ENCODE data around the gene PZP.
"Not testable (repeated sequence)": the region's sequence is repeated elsewhere in the genome, so short reads cannot be mapped to it uniquely, and the experiment has no call there.

The PZP gene

GRCh38 chr12:9208229-9208628 lies at the start of gene PZP:
Gene PZP (minus strand): TSS chr12:9208395. CDS start chr12:9208341, 54 bp downstream.
- no peak for DNase-seq

GRCh38 chr12:9256758-9257405 lies 48.7 kb upstream of the PZP start:
- DNase-seq = no peak

DNA sequence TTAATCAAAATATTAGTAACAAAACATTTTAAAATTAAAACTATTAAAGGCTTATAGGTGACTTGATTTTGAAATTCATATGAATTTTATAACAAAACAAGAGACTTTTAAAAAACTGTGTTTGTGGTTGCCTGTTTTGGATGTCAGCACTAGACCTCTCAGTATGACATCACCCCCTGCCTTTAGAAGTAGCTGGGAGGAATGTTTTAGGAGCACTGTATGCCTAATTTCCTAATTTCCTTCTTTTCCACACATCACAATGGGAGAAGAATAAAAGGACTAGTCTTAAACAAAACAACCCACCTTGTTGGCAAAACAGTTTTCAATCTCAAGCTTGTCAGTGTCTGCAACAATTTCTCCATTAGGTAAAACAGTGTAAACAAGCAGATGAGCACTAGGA lies 48.1 kb upstream of the PZP start:
- DNase-seq = no peak

- DNase-seq = no peak
Observed at GRCh38 chr12:9255837-9256236, 47.6 kb upstream of the PZP start.

DNA sequence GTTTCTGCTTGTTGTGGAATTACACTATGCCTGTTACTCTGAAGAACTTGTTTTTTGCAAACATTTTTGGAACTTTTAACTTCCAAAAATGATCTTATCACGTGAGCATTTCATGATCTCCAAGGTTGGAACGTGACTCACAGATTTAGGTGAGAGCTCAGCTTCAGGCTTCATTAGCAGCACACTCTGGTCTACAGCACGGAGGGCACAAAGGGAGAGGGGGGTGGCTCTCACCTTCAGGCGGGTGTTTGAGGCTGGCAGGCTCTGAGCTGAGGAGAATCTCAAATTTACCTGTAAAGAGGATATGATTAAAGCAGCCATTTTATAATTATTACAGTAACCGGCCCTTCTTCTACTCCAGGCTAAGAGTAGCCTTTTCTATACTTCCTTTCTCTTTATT lies 45.3 kb upstream of the PZP start:
- no peak for DNase-seq

DNA sequence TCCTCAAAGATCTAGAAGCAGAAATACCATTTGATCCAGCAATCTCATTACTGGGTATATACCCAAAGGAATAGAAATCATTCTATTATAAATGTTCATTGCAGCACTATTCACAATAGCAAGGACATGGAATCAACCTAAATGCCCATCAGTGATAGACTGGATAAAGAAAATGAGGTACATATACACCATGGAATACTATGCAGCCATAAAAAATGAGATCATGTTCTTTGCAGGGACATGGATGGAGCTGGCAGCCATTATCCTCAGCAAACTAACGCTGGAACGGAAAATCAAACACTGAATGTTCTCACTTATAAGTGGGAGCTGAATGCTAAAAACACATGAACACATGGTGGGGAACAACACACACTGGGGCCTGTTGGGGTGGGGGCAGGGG lies 44.6 kb upstream of the PZP start:
- not testable (repeated sequence) for DNase-seq

DNA sequence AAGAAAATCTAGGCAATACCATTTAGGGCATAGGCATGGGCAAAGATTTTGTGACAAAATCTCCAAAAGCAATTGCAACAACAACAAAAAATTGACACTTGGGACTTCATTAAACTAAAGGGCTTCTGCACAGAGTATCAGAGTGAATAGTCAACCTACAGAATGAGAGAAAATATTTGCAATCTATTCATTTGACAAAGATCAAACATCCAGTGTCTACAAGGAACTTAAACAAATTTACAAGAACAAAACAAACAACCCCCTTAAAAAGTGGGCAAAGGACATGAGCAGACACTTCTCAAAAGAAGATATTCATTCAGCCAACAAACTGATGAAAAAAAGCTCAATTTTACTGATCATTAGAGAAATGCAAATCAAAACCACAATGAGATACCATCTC lies 44.1 kb upstream of the PZP start:
- no peak for DNase-seq

GRCh38 chr12:9248435-9248834 lies 40.2 kb upstream of the PZP start:
- no peak for DNase-seq

- peak in 6 of 14 donors; percentile 1 to 22 (median 9) for DNase-seq
Observed at GRCh38 chr12:9244894-9245293, 36.7 kb upstream of the PZP start.

DNA sequence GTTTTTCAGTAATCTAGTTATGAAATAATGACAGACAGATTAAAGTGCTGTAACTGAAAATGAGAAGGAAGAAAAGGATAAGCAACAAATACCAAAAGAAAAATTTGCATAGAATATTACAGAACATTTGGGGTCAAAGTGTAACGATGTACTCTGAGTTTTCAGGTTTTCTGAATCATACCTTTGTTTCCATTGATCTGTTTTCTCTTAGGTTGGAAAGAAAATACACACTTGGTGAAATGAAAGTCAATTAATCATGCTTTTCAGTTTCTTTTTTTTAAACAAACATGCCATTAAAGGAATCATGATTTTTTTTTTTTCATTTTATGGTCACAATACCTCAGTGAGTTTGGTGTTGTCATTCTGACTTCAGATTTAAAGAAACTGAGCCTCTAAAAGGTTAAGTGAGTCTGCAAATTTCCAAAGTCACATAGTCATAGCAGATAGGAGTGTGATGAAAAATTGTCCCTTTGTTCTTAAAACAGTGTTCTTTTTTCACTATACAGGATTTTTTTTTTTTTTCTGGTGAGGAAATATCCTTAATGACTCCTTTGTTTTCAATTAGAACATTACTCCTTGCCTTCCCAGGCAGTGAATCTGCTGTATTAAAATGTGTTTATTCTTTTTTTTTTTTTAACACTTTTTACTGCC lies 35.9 kb upstream of the PZP start:
- DNase-seq = no peak

DNA sequence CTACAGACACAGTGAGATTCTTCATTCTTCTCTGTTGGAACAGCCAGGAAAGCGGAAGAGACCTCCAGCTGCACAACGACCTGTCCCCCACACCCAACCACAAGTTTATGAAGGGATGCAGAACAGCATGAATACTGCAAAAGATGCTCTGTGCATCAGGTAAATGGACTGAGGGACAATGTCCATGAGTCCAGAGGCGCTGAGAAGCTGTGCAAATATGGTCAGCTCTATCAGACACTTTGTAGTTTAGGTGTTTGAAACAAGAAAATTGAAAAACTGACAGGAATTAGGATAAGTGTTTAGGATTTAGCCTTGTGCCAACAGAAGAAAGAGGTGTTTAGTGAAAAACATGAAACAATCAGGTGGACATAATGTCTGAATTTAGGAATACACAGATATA lies 33.1 kb upstream of the PZP start:
- DNase-seq = peak in 2 of 14 donors; percentile 2 to 5

- DNase-seq = peak in 1 of 14 donors; percentile 5
Observed at GRCh38 chr12:9240776-9241175, 32.6 kb upstream of the PZP start.

- peak in 5 of 14 donors; percentile 10 to 23 (median 12) for DNase-seq
Observed at GRCh38 chr12:9240004-9240635, 31.9 kb upstream of the PZP start.

DNA sequence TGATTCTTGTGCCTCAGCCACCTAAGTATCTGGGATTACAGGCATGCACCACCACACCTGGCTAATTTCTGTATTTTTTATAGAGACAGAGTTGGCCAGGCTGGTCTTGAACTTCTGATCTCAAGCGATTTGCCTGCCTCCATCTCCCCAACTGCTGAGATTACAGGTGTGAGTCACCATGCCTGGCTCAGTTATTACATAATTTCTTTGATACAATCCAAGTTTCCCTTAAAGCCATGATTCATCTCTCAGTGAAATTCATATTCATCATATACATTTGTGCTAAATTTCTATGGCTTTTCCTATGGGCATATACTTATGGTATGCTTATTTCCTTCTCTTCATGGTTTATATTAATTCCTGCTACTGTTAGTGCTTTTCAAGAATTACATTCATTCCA lies 29.1 kb upstream of the PZP start:
- no peak for DNase-seq

GRCh38 chr12:9235519-9235918 lies 27.3 kb upstream of the PZP start:
- no peak for DNase-seq

GRCh38 chr12:9227950-9228349 lies 19.8 kb upstream of the PZP start:
- DNase-seq = no peak

GRCh38 chr12:9223830-9224229 lies 15.6 kb upstream of the PZP start:
- DNase-seq = no peak

- DNase-seq = no peak
Observed at GRCh38 chr12:9221483-9221882, 13.3 kb upstream of the PZP start.

DNA sequence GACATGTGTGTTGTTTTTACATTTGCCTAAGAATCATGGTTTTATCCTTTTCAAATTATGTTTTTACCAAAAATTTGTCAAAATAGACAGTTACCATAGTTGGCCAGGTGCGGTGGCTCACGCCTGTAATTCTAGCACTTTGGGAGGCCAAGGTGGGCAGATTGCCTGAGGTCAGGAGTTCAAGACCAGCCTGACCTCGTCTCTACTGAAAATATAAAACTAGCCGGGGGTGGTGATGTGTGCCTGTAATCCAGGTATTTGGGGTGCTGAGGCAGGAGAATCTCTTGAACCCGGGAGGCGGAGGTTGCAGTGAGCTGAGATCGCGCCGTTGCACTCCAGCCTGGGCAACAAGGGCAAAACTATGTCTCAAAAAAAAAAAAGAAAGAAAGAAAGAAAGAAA lies 12.8 kb upstream of the PZP start:
- DNase-seq = not testable (repeated sequence)

DNA sequence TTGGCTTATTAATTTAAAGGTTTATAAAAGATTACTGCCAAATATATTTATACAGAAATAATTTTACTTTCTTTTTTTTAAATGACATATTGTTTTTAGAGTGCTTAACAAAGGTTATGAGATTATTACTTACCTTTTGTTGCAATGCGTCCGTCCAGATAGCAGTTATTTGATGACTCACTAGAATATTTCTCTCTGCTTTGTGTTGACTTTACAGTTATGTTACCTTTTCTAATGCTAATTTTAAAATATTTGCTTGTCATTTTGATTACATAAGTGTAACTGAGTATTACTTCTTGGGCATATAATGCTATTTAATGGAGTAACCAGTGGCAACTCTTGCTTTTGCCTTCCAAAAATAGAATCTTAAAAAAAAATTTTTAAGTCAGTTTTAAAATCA lies 6.3 kb upstream of the PZP start:
- no peak for DNase-seq

DNA sequence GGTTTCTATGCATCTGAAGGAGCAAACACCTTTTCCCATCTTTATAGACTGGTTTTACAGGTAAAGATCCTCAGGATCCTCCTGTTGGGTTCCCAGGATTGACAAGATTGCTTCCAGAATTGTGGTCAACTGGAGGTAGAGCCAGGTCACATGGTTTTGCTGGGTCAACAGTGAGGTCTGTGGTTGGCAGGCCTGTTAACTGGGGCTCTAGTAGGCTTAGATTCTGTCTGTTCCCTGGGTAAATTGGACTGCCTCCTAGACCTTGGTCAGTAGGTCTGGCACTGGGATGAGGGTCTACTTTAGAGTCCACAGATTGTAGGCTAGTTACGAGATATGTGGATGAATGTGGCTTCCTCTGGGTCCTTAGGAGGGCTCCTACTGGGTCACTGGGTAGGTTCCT lies 3.5 kb upstream of the PZP start:
- DNase-seq = no peak

DNA sequence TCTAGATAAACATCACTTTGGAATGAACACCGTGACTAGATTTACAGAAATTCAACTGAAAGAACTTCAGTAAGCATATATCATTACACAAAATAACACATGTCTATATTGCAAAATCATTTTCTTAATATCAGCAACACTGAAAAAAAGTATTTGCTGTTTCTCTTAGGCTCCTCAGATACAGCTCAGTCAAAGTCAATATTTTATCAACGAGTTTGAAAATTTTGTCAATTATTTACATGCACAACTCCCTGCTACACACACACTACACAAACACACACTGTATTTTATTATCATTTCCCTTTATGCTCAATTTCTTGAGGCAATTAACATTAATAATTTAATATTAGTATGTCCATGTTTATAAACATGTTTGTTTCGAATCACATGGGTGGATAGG lies 3.8 kb downstream of the PZP start:
- no peak for DNase-seq

GRCh38 chr12:9198012-9198411 lies 10.2 kb downstream of the PZP start:
- DNase-seq = no peak

DNA sequence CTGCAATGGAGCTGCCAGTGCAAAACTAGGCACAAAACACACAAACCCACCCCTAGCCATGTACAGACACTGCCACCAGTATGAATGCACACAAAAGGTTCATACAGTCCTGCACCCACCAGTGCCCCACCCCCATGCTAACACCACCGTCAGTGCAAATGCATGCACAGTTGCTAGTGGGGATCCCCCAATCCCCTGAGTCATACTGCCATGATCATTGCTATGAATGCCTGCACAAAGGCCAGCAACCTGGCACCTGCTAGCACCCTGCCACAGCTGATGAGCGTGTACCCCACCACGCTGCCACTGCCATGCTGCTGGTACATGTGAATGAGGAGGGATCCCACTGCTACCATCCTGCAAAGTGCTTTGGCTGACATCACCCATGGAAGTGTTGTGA lies 23.9 kb downstream of the PZP start:
- DNase-seq = no peak

Data from C1 segment of cervical spinal cord (tissue), 14 donors.